Upper lobe of right lung (tissue), 1 donor: ENCODE measurements around the gene ZMYND10. TPM values are rescaled to one million over a fixed set of nuclear protein-coding genes. Genes with fewer than 3 reads are reported as not detected.

Source experiments
- ATAC-seq: fragments of 200-7000 bp; cut with Tn5 transposase; one replicate; pipeline ENCODE4 v1.9.1; 2020; ENCODE audit warnings: mild to moderate bottlenecking, moderate library complexity
- DNase-seq: peaks from one replicate; pipeline ENCODE4 v3.0.0-alpha.2; 2020
- H3K27ac ChIP-seq: fragments of 200-600 bp; one replicate; pipeline ENCODE4 v1.8.0; 2022
- H3K27me3 ChIP-seq: fragments of 200-600 bp; one replicate; pipeline ENCODE4 v1.8.0; 2022; ENCODE audit warnings: mild to moderate bottlenecking
- H3K36me3 ChIP-seq: fragments of 200-600 bp; one replicate; pipeline ENCODE4 v1.8.0; 2022
- H3K4me1 ChIP-seq: fragments of 200-600 bp; one replicate; pipeline ENCODE4 v1.8.0; 2022
- H3K4me3 ChIP-seq: fragments of 200-600 bp; one replicate; pipeline ENCODE4 v1.8.0; 2022; ENCODE audit warnings: mild to moderate bottlenecking
- H3K9me3 ChIP-seq: fragments of 200-600 bp; one replicate; pipeline ENCODE4 v1.8.0; 2022
- intact Hi-C: fragments of 100-400 bp; cut with DNase I; formaldehyde crosslinking; loops from one replicate; pipeline ENCODE4 v1.11.0; 2022
- total RNA-seq: library from RNA; stranded (reverse); fragmentation: NEBNext Ultra II Directional; extraction: Animal tissue kit (Norgen Biotek cat#: 25700); gene quantifications from one replicate; pipeline ENCODE4 v1.2.1, GENCODE V29; 2021
- TF ChIP-seq, protein P1 (sequence below): fragments of 200-600 bp; IDR thresholded peaks from one replicate; pipeline ENCODE4 v1.8.0; 2022; ENCODE audit warnings: antibody characterized with exemption
- donor health status: DM: no; HTN: yes; CAD: no; lungs with severe emphysema.

The ZMYND10 gene
- total RNA-seq, 1 donor from 2014 or later: 2.8 TPM

DNA sequence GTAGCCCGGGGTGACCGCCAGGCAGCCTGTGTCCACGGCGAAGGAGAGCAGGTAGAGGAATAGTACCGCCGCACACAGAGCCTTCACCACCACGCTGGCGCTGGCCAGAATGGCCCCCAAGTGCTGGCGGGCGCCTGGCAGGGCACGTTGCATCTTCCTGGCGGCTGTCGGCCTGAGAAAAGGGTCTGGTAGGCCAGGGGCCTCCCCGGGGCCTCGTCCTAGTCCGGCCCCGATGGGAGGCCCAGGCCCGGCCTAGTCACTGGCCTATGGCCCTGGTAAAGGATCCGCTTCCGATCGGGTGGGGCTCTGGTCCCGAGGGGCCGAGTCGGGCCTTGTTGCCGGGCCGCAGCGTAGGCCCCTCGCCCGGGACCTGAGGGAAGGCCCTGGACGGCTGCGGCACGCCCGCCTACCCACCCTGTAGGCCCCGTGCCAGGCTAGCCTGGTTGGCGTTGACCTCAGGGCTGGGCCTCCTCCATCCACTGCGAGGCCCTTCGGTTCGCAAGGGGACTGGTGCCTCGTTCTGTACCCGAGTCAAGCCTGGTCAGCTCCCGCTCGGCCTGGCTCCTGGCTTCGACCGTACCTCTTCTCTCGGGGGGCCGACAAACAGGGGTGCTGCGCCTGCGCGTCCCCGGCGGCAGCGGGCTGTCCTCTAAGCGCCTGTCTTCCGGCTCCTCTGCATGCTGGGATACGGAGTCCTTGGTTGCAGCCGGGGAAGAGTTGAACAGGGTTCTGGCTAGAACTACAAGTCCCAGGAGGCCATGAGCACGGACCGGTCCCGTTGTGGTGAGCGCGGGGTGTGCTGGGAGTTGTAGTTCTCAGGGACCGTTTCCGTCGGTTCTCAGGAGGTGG lies 13.6 kb upstream of the ZMYND10 start, which contains the start of gene TMEM115:
Gene TMEM115, minus strand, starts transcription at position 611 of the 849 bp plus-strand sequence. Its CDS starts 458 bp downstream, at position 153.
- Histone ChIP-seq H3K36me3 (peaks cover 20% of the 10 kb centered on the region), H3K9me3 (no peaks in the 10 kb centered on the region), H3K27me3 (no peaks in the 10 kb centered on the region), H3K4me3 (peak within 1 kb of the TSS; percentile 89), H3K4me1 (peaks cover 37% of the 10 kb centered on the region), H3K27ac (peak within 1 kb of the TSS; percentile 89)
- peak; percentile 96 for DNase-seq
- intact Hi-C loops: no loop called here
- TF ChIP-seq, protein P1, sequence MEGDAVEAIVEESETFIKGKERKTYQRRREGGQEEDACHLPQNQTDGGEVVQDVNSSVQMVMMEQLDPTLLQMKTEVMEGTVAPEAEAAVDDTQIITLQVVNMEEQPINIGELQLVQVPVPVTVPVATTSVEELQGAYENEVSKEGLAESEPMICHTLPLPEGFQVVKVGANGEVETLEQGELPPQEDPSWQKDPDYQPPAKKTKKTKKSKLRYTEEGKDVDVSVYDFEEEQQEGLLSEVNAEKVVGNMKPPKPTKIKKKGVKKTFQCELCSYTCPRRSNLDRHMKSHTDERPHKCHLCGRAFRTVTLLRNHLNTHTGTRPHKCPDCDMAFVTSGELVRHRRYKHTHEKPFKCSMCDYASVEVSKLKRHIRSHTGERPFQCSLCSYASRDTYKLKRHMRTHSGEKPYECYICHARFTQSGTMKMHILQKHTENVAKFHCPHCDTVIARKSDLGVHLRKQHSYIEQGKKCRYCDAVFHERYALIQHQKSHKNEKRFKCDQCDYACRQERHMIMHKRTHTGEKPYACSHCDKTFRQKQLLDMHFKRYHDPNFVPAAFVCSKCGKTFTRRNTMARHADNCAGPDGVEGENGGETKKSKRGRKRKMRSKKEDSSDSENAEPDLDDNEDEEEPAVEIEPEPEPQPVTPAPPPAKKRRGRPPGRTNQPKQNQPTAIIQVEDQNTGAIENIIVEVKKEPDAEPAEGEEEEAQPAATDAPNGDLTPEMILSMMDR: no peak
- ATAC-seq: peak; percentile 97

DNA sequence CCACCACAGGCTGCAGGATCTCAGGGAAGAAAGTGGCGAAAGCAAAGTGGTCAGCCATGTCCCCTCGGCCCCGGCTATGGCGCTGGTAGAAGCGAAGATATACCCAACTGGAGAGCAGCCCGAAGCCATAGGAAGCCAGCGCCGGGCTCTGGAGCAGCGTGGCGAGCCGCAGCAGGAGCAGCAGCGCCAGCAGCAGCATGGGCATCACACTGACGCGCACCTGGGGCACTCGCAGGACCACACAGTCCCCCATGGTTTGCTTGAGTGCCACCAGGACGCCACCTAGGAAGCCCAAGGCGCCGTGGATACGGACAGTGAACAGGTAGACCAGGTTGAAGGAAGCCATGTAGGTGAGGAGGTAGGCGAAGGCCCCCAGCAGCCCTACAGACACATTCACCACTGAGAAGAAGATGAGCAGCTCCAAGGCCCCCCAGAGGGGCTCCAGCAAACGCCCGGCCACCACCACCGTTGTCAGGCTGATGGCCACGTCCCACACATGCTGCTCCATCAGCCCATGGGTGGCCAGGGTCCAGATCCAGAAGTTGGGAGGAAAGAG lies 12.9 kb upstream of the ZMYND10 start:
- peak overlapping the region; percentile 89 for H3K27ac ChIP-seq
- H3K9me3 ChIP-seq: no peaks in the 10 kb centered on the region
- TF ChIP-seq, protein P1: no peak
- H3K4me3 ChIP-seq: peak overlapping the region; percentile 89
- H3K36me3 ChIP-seq: peaks cover 27% of the 10 kb centered on the region
- H3K27me3 ChIP-seq: no peaks in the 10 kb centered on the region
- intact Hi-C loops: no loop called here
- ATAC-seq: no peak
- H3K4me1 ChIP-seq: peaks cover 36% of the 10 kb centered on the region
- DNase-seq: no peak

DNA sequence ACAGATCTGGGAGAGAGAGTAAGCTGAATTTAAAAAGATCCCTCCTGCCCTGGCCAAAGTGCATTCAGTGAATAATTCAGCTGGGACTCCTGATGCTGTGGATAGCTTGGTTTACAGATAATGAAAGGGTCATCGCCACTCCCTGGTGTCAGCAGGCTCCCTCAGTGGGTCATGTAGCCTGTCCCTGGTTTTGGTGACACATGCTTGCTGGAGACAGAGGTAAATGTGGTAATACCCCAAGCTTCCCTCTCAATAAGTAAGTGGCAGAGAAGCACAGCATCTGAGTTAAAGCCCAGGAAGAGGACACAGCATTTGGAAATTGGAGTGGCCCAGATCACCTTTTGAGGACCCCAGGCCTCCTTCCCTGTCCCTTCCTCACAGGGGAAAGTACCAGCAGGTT lies 11.9 kb upstream of the ZMYND10 start:
- H3K27ac ChIP-seq: no peak overlapping the region
- no peaks in the 10 kb centered on the region for H3K9me3 ChIP-seq
- peaks cover 36% of the 10 kb centered on the region for H3K36me3 ChIP-seq
- intact Hi-C loops: no loop called here
- H3K4me3 ChIP-seq: peak overlapping the region; percentile 89
- TF ChIP-seq, protein P1: no peak
- H3K4me1 ChIP-seq: peaks cover 36% of the 10 kb centered on the region
- DNase-seq: no peak
- ATAC-seq: no peak
- H3K27me3 ChIP-seq: no peaks in the 10 kb centered on the region

DNA sequence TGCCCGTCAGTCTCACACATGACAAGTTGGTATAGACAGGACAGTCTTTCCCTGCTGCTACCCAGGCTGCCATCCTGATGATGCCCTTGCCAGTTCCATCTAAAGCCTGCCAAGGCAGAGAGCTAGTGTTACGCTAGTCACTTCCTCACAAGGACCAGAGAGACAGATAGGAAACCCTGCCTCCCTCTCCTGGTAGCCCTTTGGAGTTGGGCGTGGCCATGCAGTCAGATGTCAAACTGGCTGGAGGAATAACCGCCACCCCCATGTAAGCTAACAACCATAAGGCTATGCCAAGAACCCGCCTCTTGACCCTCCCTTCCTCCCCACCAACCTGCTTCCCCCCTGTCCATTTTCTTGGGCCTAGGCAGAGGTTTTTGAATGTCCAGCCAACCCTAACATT lies 11.0 kb upstream of the ZMYND10 start:
- Histone ChIP-seq H3K4me3 (peak overlapping the region; percentile 89), H3K4me1 (peaks cover 39% of the 10 kb centered on the region), H3K27ac (peak overlapping the region; percentile 17), H3K27me3 (no peaks in the 10 kb centered on the region), H3K36me3 (peaks cover 36% of the 10 kb centered on the region), H3K9me3 (no peaks in the 10 kb centered on the region)
- TF ChIP-seq, protein P1: no peak
- intact Hi-C loops: no loop called here
- ATAC-seq (peak; percentile 10), DNase-seq (no peak)

DNA sequence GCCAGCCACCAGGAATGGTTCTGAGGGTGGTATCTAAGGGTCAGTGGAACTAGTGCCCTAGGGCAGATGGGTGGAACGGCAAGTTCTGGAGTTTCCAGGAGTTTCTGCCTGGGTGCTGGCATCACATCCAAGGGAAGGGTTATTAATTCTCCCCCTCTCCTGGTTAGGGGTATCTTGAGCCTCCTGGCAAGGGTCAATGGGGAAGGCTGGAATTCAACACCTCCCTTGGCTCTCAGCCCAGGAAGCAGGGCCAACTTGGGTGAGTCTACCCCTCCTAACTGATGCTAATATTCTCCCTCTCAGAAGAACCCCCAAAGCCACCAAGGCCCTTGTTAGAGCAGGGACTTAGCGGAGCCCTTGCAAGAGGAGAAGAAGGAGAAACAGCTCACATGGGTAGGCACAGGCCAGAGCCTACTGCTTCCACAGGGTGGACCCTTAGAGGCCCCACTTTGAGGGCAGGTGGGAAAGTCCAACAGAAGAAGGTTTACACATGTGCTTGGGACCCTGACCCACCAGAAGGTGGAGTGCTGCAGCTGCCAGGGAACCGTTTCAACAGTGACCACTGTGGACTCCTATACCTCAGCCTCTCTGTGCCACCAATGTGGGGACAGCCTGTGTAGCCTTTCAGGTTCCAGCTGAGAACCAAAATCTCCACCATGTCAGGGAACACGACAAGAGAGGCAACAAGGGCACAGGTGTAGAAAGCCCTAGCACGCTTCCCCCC lies 10.5 kb upstream of the ZMYND10 start:
- H3K9me3 ChIP-seq: no peaks in the 10 kb centered on the region
- intact Hi-C loops: no loop called here
- no peaks in the 10 kb centered on the region for H3K27me3 ChIP-seq
- no peak for ATAC-seq
- H3K4me3 ChIP-seq: peak overlapping the region; percentile 89
- DNase-seq: no peak
- peaks cover 36% of the 10 kb centered on the region for H3K36me3 ChIP-seq
- TF ChIP-seq, protein P1: no peak
- peak overlapping the region; percentile 17 for H3K27ac ChIP-seq
- peaks cover 44% of the 10 kb centered on the region for H3K4me1 ChIP-seq
